ENCODE results near the gene ADGRD2. TPM values are rescaled to one million over a fixed set of nuclear protein-coding genes. Genes with fewer than 3 reads are reported as not detected.

ADGRD2 gene
- total RNA-seq, 1 experiment from 2014 or later, result not detected

DNA sequence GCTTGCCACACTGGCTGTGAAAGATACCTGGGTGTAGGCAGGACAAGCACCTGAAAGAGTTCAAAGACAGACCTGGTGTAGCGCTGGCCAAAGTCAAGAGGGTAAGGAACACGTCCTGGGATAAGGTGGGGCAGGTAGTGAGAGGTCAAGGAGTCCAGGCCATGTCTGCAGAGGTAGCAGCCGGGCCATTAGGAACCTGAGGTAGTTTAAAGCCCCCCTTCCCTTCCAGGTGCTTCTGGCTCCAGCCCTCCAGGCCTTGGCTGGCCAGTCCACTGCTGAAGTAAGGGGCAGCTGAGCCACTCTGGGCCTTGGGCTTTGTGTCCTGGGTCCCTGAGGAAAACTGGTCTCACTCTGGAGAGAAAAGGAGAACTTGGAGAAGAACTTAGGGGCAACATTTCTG is 70.9 kb downstream of the ADGRD2 start:
- intact Hi-C loops (cut with micrococcal nuclease; ENCODE audit: unreplicated experiment), result no loop called here
- no peak overlapping the region for H3K4me3 ChIP-seq (ENCODE audit: low read depth, low read length, poor library complexity, severe bottlenecking)
- no TSS peak for BruUV-seq (replicated peaks)
- no peaks in the 10 kb centered on the region for H3K27me3 ChIP-seq (replicated peaks; ENCODE audit: insufficient read depth, low read depth, low read length, poor library complexity)
- no peak overlapping the region for H3K27ac ChIP-seq (ENCODE audit: low read depth, low read length, poor library complexity, severe bottlenecking)
- TF ChIP-seq, protein P1, sequence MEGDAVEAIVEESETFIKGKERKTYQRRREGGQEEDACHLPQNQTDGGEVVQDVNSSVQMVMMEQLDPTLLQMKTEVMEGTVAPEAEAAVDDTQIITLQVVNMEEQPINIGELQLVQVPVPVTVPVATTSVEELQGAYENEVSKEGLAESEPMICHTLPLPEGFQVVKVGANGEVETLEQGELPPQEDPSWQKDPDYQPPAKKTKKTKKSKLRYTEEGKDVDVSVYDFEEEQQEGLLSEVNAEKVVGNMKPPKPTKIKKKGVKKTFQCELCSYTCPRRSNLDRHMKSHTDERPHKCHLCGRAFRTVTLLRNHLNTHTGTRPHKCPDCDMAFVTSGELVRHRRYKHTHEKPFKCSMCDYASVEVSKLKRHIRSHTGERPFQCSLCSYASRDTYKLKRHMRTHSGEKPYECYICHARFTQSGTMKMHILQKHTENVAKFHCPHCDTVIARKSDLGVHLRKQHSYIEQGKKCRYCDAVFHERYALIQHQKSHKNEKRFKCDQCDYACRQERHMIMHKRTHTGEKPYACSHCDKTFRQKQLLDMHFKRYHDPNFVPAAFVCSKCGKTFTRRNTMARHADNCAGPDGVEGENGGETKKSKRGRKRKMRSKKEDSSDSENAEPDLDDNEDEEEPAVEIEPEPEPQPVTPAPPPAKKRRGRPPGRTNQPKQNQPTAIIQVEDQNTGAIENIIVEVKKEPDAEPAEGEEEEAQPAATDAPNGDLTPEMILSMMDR (conservative IDR thresholded peaks at IDR 0.05; ENCODE audit: low read depth, low read length), result no peak
- TF ChIP-seq EZH2 (IDR thresholded peaks at IDR 0.05; ENCODE audit: borderline replicate concordance, low read depth, low read length, poor library complexity, severe bottlenecking), result no peak
- no peaks in the 10 kb centered on the region for H3K4me1 ChIP-seq (ENCODE audit: insufficient read depth, low read length, poor library complexity, severe bottlenecking)
- POLR2A ChIA-PET (ENCODE audit: low non-redundant PET), result no interaction called here
- DNase-seq (ENCODE audit: low spot score), result no peak
- H3K9me3 ChIP-seq (ENCODE audit: low read depth, low read length, poor library complexity, severe bottlenecking), result no peaks in the 10 kb centered on the region
- CTCF ChIA-PET, result no interaction called here
- no peaks in the 10 kb centered on the region for H3K36me3 ChIP-seq (ENCODE audit: insufficient read depth, low read length, poor library complexity, severe bottlenecking)

DNA sequence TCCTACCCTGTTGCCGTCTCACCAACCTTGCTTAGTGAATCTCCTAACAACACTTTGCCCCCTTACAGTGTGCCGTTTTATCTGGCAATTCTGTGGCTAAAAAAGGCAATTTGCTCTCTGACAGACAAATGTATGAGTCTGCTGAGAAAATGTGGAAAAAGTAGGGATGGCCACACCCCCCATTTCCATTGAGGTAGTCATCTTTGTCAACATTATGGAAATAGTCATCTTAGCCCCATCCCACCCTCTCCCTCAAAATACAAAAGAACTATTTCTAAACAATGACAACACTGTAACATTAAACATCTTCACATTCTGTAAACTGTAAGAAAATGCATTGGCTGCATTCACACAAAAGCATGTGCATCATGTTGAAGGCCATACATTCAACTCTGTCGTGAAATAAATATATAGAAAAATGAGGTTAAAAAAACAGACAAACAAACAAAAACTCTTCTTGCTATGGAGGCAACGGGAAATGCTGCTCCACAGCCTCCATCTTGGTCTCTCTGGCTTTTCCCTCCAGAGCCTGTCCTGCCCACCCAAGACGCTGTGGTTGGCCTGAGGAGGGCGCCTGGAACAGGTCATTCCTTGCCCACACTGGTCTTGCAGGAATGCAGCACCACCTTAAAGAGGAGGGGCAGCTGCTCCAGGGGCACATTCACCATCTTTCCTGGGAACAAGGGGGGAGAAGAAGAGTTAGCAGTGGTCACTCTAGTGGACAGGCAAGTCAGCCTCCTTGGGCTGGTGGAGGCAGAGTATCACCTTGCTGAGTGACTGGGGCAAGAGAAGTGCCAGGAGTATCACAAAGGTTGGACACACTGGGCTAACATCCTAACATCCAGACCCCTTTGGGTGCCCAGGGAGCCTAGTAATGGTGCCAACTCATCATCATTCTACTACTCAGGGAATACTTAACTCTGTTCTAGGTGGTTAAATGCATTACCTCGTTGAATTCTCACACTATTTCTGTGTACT is 72.2 kb downstream of the ADGRD2 start:
- Histone ChIP-seq H3K36me3 (ENCODE audit: insufficient read depth, low read length, poor library complexity, severe bottlenecking) (no peaks in the 10 kb centered on the region), H3K9me3 (ENCODE audit: low read depth, low read length, poor library complexity, severe bottlenecking) (no peaks in the 10 kb centered on the region), H3K27ac (ENCODE audit: low read depth, low read length, poor library complexity, severe bottlenecking) (no peak overlapping the region), H3K4me3 (ENCODE audit: low read depth, low read length, poor library complexity, severe bottlenecking) (no peak overlapping the region), H3K27me3 (replicated peaks; ENCODE audit: insufficient read depth, low read depth, low read length, poor library complexity) (no peaks in the 10 kb centered on the region), H3K4me1 (ENCODE audit: insufficient read depth, low read length, poor library complexity, severe bottlenecking) (no peaks in the 10 kb centered on the region)
- POLR2A ChIA-PET (ENCODE audit: low non-redundant PET), result no interaction called here
- CTCF ChIA-PET, result no interaction called here
- no peak for DNase-seq (ENCODE audit: low spot score)
- no TSS peak for BruUV-seq (replicated peaks)
- TF ChIP-seq, protein P1 (conservative IDR thresholded peaks at IDR 0.05; ENCODE audit: low read depth, low read length), result no peak
- no peak for TF ChIP-seq EZH2 (IDR thresholded peaks at IDR 0.05; ENCODE audit: borderline replicate concordance, low read depth, low read length, poor library complexity, severe bottlenecking)
- intact Hi-C loops (cut with micrococcal nuclease; ENCODE audit: unreplicated experiment), result no loop called here

DNA sequence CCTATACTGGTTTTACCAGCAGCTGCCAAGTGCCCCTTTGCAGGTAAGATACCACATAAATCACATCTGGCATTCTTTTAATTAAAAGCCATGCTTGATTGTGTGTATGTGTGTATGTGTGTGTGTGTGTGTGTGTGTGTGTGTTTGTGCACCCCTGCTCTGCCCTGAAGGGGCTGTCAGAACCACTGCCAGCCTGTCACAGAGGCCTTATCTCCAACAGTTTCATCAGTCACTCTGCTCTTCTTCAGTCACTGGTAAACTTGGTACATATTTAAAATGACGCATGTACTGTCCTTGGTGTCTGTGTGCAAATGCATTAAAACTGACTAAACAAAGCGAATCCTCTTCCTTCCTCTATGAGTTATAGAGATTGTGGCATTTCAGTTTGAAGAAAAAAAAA is 75.9 kb downstream of the ADGRD2 start:
- Histone ChIP-seq H3K36me3 (ENCODE audit: insufficient read depth, low read length, poor library complexity, severe bottlenecking) (no peaks in the 10 kb centered on the region), H3K27me3 (replicated peaks; ENCODE audit: insufficient read depth, low read depth, low read length, poor library complexity) (no peaks in the 10 kb centered on the region), H3K9me3 (ENCODE audit: low read depth, low read length, poor library complexity, severe bottlenecking) (no peaks in the 10 kb centered on the region), H3K4me1 (ENCODE audit: insufficient read depth, low read length, poor library complexity, severe bottlenecking) (no peaks in the 10 kb centered on the region), H3K4me3 (ENCODE audit: low read depth, low read length, poor library complexity, severe bottlenecking) (no peak overlapping the region), H3K27ac (ENCODE audit: low read depth, low read length, poor library complexity, severe bottlenecking) (no peak overlapping the region)
- TF ChIP-seq, protein P1 (conservative IDR thresholded peaks at IDR 0.05; ENCODE audit: low read depth, low read length), result no peak
- TF ChIP-seq EZH2 (IDR thresholded peaks at IDR 0.05; ENCODE audit: borderline replicate concordance, low read depth, low read length, poor library complexity, severe bottlenecking), result no peak
- ChIA-PET CTCF (no interaction called here), POLR2A (ENCODE audit: low non-redundant PET) (no interaction called here)
- intact Hi-C loops (cut with micrococcal nuclease; ENCODE audit: unreplicated experiment), result no loop called here
- DNase-seq (ENCODE audit: low spot score), result no peak
- no TSS peak for BruUV-seq (replicated peaks)

Data from A673 (cell line).